A673 (cell line): Measurements from ENCODE around the gene VENTX. TPM values are rescaled to one million over a fixed set of nuclear protein-coding genes. Genes with fewer than 3 reads are reported as not detected.

Experiments used
- BruUV-seq: library from RNA; stranded (reverse); fragments of 400-500 nt; replicated peaks from 2 replicates; lab custom pipeline; 2021; lab: Mats Ljungman, UMichigan
- CTCF ChIA-PET: fragments of 300-600 bp; sonication (Branson Sonifier 250); formaldehyde crosslinking; loops from one replicate; lab custom pipeline; 2022; ENCODE audit warnings: antibody characterized with exemption; lab: Charles Lee
- POLR2A ChIA-PET: fragments of 300-600 bp; sonication (Branson Sonifier 250); formaldehyde crosslinking; loops from one replicate; lab custom pipeline; 2022; ENCODE audit warnings: antibody characterized with exemption; ENCODE audit not compliant: low non-redundant PET; lab: Charles Lee
- DNase-seq: peaks from one replicate; pipeline ENCODE4 v3.0.0-alpha.2; 2015; ENCODE audit warnings: low spot score
- H3K27ac ChIP-seq: fragments of 200-600 bp; sonication (generic); 2 replicates; pipeline ENCODE4 v1.5.1; 2016; ENCODE audit warnings: mixed run types, low read depth, mild to moderate bottlenecking, mixed read lengths, antibody characterized with exemption, low read length; ENCODE audit not compliant: poor library complexity, severe bottlenecking
- H3K27me3 ChIP-seq: fragments of 200-600 bp; sonication (generic); replicated peaks from 2 replicates; pipeline ENCODE4 v1.6.1; 2017; ENCODE audit warnings: mixed run types, low read depth, mild to moderate bottlenecking, mixed read lengths, antibody characterized with exemption, low read length; ENCODE audit not compliant: insufficient read depth, poor library complexity
- H3K36me3 ChIP-seq: fragments of 200-600 bp; sonication (generic); 2 replicates; pipeline ENCODE4 v1.6.1; 2016; ENCODE audit warnings: mixed run types, mild to moderate bottlenecking, mixed read lengths, antibody characterized with exemption, low read length; ENCODE audit not compliant: insufficient read depth, poor library complexity, severe bottlenecking
- H3K4me1 ChIP-seq: fragments of 200-600 bp; sonication (generic); 2 replicates; pipeline ENCODE4 v1.6.1; 2017; ENCODE audit warnings: mixed run types, mild to moderate bottlenecking, mixed read lengths, antibody characterized with exemption, low read length; ENCODE audit not compliant: insufficient read depth, poor library complexity, severe bottlenecking
- H3K4me3 ChIP-seq: fragments of 200-600 bp; sonication (generic); 2 replicates; pipeline ENCODE4 v1.5.1; 2016; ENCODE audit warnings: low read depth, mixed run types, mild to moderate bottlenecking, mixed read lengths, low read length; ENCODE audit not compliant: poor library complexity, severe bottlenecking
- H3K9me3 ChIP-seq: fragments of 200-600 bp; sonication (generic); 2 replicates; pipeline ENCODE4 v1.6.1; 2016; ENCODE audit warnings: mixed run types, low read depth, mild to moderate bottlenecking, mixed read lengths, antibody characterized with exemption, low read length; ENCODE audit not compliant: poor library complexity, severe bottlenecking
- CTCF ChIP-seq: fragments of 300-800, 200-600 bp; sonication (generic); conservative IDR thresholded peaks from 2 replicates; pipeline ENCODE4 v1.5.1; 2017; ENCODE audit warnings: low read depth, mild to moderate bottlenecking, antibody characterized with exemption, low read length, moderate library complexity, mixed read lengths
- EZH2 ChIP-seq: fragments of 200-600 bp; sonication (generic); IDR thresholded peaks from 2 replicates; pipeline ENCODE4 v1.6.1; 2017; ENCODE audit warnings: borderline replicate concordance, low read depth, mild to moderate bottlenecking, mixed read lengths, antibody characterized with exemption, low read length; ENCODE audit not compliant: poor library complexity, severe bottlenecking
- intact Hi-C: fragments of 100-400 bp; cut with micrococcal nuclease; formaldehyde crosslinking; loops from one replicate; pipeline ENCODE4 v1.10.0; 2022; ENCODE audit not compliant: unreplicated experiment
- total RNA-seq: library from RNA; stranded (reverse); gene quantifications from 2 replicates; pipeline ENCODE4 v1.2.3, GENCODE V29; 2021

The VENTX gene
- total RNA-seq, 1 experiment from 2014 or later, result not detected

- no TSS peak for BruUV-seq
- CTCF ChIA-PET, result no interaction called here
Observed at GRCh38 chr10:133194151-133194550, 43.5 kb upstream of the VENTX start.

GRCh38 chr10:133195096-133195495 is 42.6 kb upstream of the VENTX start:
- Histone ChIP-seq H3K4me3 (no peak overlapping the region), H3K9me3 (no peaks in the 10 kb centered on the region), H3K4me1 (no peaks in the 10 kb centered on the region), H3K27me3 (peaks cover 35% of the 10 kb centered on the region), H3K36me3 (no peaks in the 10 kb centered on the region), H3K27ac (no peak overlapping the region)
- intact Hi-C loops, result no loop called here
- DNase-seq, result no peak
- TF ChIP-seq EZH2, result no peak
- no peak for TF ChIP-seq CTCF
- no TSS peak for BruUV-seq
- ChIA-PET CTCF (no interaction called here), POLR2A (no interaction called here)

More at GRCh38 chr10:133194151-133194550, 43.5 kb upstream of the VENTX start:
- DNase-seq, result no peak
- no peaks in the 10 kb centered on the region for H3K36me3 ChIP-seq
- TF ChIP-seq CTCF (no peak), EZH2 (no peak)
- no peak overlapping the region for H3K4me3 ChIP-seq
- peaks cover 41% of the 10 kb centered on the region for H3K27me3 ChIP-seq
- no peaks in the 10 kb centered on the region for H3K9me3 ChIP-seq
- POLR2A ChIA-PET, result no interaction called here
- no peak overlapping the region for H3K27ac ChIP-seq
- no peaks in the 10 kb centered on the region for H3K4me1 ChIP-seq
- intact Hi-C loops, result no loop called here

- CTCF ChIA-PET, result no interaction called here
- H3K36me3 ChIP-seq, result no peaks in the 10 kb centered on the region
- POLR2A ChIA-PET, result no interaction called here
- H3K27me3 ChIP-seq, result peaks cover 34% of the 10 kb centered on the region
- no peak overlapping the region for H3K27ac ChIP-seq
- TF ChIP-seq EZH2 (no peak), CTCF (no peak)
- BruUV-seq, result no TSS peak
- H3K4me3 ChIP-seq, result no peak overlapping the region
- H3K9me3 ChIP-seq, result no peaks in the 10 kb centered on the region
- intact Hi-C loops, result no loop called here
- H3K4me1 ChIP-seq, result no peaks in the 10 kb centered on the region
- no peak for DNase-seq
Observed at GRCh38 chr10:133195611-133196010, 42.0 kb upstream of the VENTX start.
